IMR-90 (cell line): Measurements from ENCODE around the gene RAET1G. TPM values are rescaled to one million over a fixed set of nuclear protein-coding genes. Genes with fewer than 3 reads are reported as not detected.

Experiments used
- ATAC-seq: fragments of 200-7000 bp; cut with Tn5 transposase; 2 replicates; pipeline ENCODE4 v1.9.1; 2020; ENCODE audit warnings: low read depth, mild to moderate bottlenecking, moderate library complexity
- BruUV-seq: library from RNA; stranded (reverse); fragments of 400-500 nt; replicated peaks from 2 replicates; lab custom pipeline; 2021; lab: Mats Ljungman, UMichigan
- CTCF ChIA-PET: fragments of 300-600 bp; formaldehyde crosslinking; extraction: SDS; loops from one replicate; lab custom pipeline; 2021; ENCODE audit warnings: antibody characterized with exemption; lab: Yijun Ruan, JAX
- POLR2A ChIA-PET: fragments of 300-600 bp; sonication (Branson Sonifier 250); formaldehyde crosslinking; loops from one replicate; lab custom pipeline; 2022; ENCODE audit warnings: antibody characterized with exemption; ENCODE audit not compliant: unreplicated experiment; lab: Charles Lee
- DNase-seq: peaks from one replicate; pipeline ENCODE4 v3.0.0; 2013
- H2AFZ ChIP-seq: replicated peaks from 2 replicates; pipeline ENCODE3; 2013; ENCODE audit warnings: low read length, mild to moderate bottlenecking; ENCODE audit not compliant: poor library complexity
- H2AK5ac ChIP-seq: 2 replicates; pipeline ENCODE4 v1.6.1; 2013; ENCODE audit warnings: low read depth, low read length, inconsistent platforms
- H2AK9ac ChIP-seq: replicated peaks from 2 replicates; pipeline ENCODE3; 2013; ENCODE audit warnings: mild to moderate bottlenecking, low read depth, low read length, moderate library complexity; ENCODE audit not compliant: poor library complexity
- H2BK120ac ChIP-seq: 2 replicates; pipeline ENCODE4 v1.6.1; 2013; ENCODE audit warnings: low read depth, low read length, inconsistent platforms
- H2BK15ac ChIP-seq: 3 replicates; pipeline ENCODE4 v1.6.1; 2013; ENCODE audit warnings: low read depth, low read length, inconsistent platforms
- H2BK20ac ChIP-seq: 2 replicates; pipeline ENCODE4 v1.6.1; 2013; ENCODE audit warnings: low read depth, mild to moderate bottlenecking, inconsistent platforms, low read length, moderate library complexity
- H2BK5ac ChIP-seq: 2 replicates; pipeline ENCODE4 v1.6.1; 2013; ENCODE audit warnings: mild to moderate bottlenecking, low read depth, low read length, inconsistent platforms; ENCODE audit not compliant: poor library complexity, severe bottlenecking
- H3K14ac ChIP-seq: replicated peaks from 2 replicates; pipeline ENCODE4 v1.6.1; 2013; ENCODE audit warnings: low read depth, low read length, inconsistent platforms
- H3K18ac ChIP-seq: 2 replicates; pipeline ENCODE4 v1.6.1; 2013; ENCODE audit warnings: low read depth, low read length, control low read depth
- H3K23ac ChIP-seq: 2 replicates; pipeline ENCODE4 v1.6.1; 2013; ENCODE audit warnings: low read depth, low read length, inconsistent platforms
- H3K27ac ChIP-seq: 2 replicates; pipeline ENCODE4 v1.5.1; 2013; ENCODE audit warnings: mild to moderate bottlenecking, control low read depth, low read length; ENCODE audit not compliant: insufficient read depth
- H3K27me3 ChIP-seq: 2 replicates; pipeline ENCODE4 v1.6.1; 2013; ENCODE audit warnings: low read length; ENCODE audit not compliant: control insufficient read depth, insufficient read depth
- H3K36me3 ChIP-seq: 2 replicates; pipeline ENCODE4 v1.6.1; 2013; ENCODE audit warnings: low read length, mixed read lengths; ENCODE audit not compliant: control insufficient read depth, insufficient read depth
- H3K4ac ChIP-seq: 2 replicates; pipeline ENCODE4 v1.6.1; 2013; ENCODE audit warnings: low read depth, low read length, inconsistent platforms
- H3K4me1 ChIP-seq: 2 replicates; pipeline ENCODE4 v1.6.1; 2013; ENCODE audit warnings: low read length, mixed read lengths; ENCODE audit not compliant: control insufficient read depth, insufficient read depth
- H3K4me2 ChIP-seq: 2 replicates; pipeline ENCODE4 v1.6.1; 2013; ENCODE audit warnings: low read depth, mild to moderate bottlenecking, control low read depth, low read length, moderate library complexity
- H3K4me3 ChIP-seq: 2 replicates; pipeline ENCODE4 v1.5.1; 2013; ENCODE audit warnings: low read depth, mild to moderate bottlenecking, control low read depth, low read length, moderate library complexity; ENCODE audit not compliant: insufficient read depth
- H3K56ac ChIP-seq: 2 replicates; pipeline ENCODE4 v1.6.1; 2013; ENCODE audit warnings: low read length, inconsistent platforms; ENCODE audit not compliant: insufficient read depth; ENCODE audit errors: extremely low read depth
- H3K79me1 ChIP-seq, 2 experiments: 2 replicates each; pipeline ENCODE4 v1.6.1; 2013; ENCODE audit warnings: low read length in 2 of 2, inconsistent platforms in 1 of 2, low read depth in 1 of 2
- H3K9ac ChIP-seq: 2 replicates; pipeline ENCODE4 v1.6.1; 2013; ENCODE audit warnings: low read depth, low read length, control low read depth
- H3K9me1 ChIP-seq: 2 replicates; pipeline ENCODE4 v1.6.1; 2013; ENCODE audit warnings: low read length, inconsistent platforms; ENCODE audit not compliant: insufficient read depth
- H3K9me3 ChIP-seq: 2 replicates; pipeline ENCODE4 v1.6.1; 2013; ENCODE audit warnings: low read length; ENCODE audit not compliant: control insufficient read depth, insufficient read depth
- H4K20me1 ChIP-seq: 2 replicates; pipeline ENCODE4 v1.6.1; 2013; ENCODE audit warnings: low read length, inconsistent platforms; ENCODE audit not compliant: insufficient read depth
- H4K5ac ChIP-seq: 2 replicates; pipeline ENCODE4 v1.6.1; 2013; ENCODE audit warnings: mild to moderate bottlenecking, low read depth, low read length, control low read depth
- H4K8ac ChIP-seq, 2 experiments: 2 replicates each; pipeline ENCODE4 v1.6.1; 2013; ENCODE audit warnings: low read depth in 2 of 2, low read length in 2 of 2, control low read depth in 1 of 2, inconsistent platforms in 1 of 2
- H4K91ac ChIP-seq: 2 replicates; pipeline ENCODE4 v1.6.1; 2013; ENCODE audit warnings: low read depth, low read length, inconsistent platforms; ENCODE audit not compliant: insufficient read depth
- BHLHE40 ChIP-seq: fragments of 150-350 bp; IDR thresholded peaks from 2 replicates; pipeline ENCODE4 v1.6.1; 2016; ENCODE audit warnings: mild to moderate bottlenecking, low read depth, low read length
- CEBPB ChIP-seq: IDR thresholded peaks from 2 replicates; pipeline ENCODE4 v1.6.1; 2012; ENCODE audit warnings: low read depth, low read length, improper control_type of control experiment
- CHD1 ChIP-seq: IDR thresholded peaks from 2 replicates; pipeline ENCODE4 v1.6.1; 2012; ENCODE audit warnings: low read depth, low read length, improper control_type of control experiment
- CTCF ChIP-seq: conservative IDR thresholded peaks from 2 replicates; pipeline ENCODE4 v1.5.1; 2012; ENCODE audit warnings: mild to moderate bottlenecking, low read depth, low read length, improper control_type of control experiment
- ELK1 ChIP-seq: fragments of 150-350 bp; IDR thresholded peaks from 2 replicates; pipeline ENCODE4 v1.6.1; 2016; ENCODE audit warnings: low read depth, mild to moderate bottlenecking, low read length, moderate library complexity, borderline replicate concordance
- FOS ChIP-seq: fragments of 150-350 bp; IDR thresholded peaks from 2 replicates; pipeline ENCODE4 v1.6.1; 2016; ENCODE audit warnings: low read depth, low read length
- MAFK ChIP-seq: IDR thresholded peaks from 2 replicates; pipeline ENCODE4 v1.6.1; 2012; ENCODE audit warnings: low read depth, low read length, improper control_type of control experiment
- MAZ ChIP-seq: IDR thresholded peaks from 2 replicates; pipeline ENCODE4 v1.6.1; 2012; ENCODE audit warnings: low read depth, mild to moderate bottlenecking, low read length, improper control_type of control experiment, moderate library complexity, borderline replicate concordance
- MXI1 ChIP-seq: IDR thresholded peaks from 2 replicates; pipeline ENCODE4 v1.6.1; 2012; ENCODE audit warnings: low read depth, mild to moderate bottlenecking, low read length, moderate library complexity, borderline replicate concordance
- NFE2L2 ChIP-seq: fragments of 150-350 bp; IDR thresholded peaks from 2 replicates; pipeline ENCODE4 v1.6.1; 2016; ENCODE audit warnings: low read depth, mild to moderate bottlenecking, low read length
- POLR2A ChIP-seq: IDR thresholded peaks from 2 replicates; pipeline ENCODE4 v1.6.1; 2012; ENCODE audit warnings: mild to moderate bottlenecking, low read depth, low read length
- RAD21 ChIP-seq: IDR thresholded peaks from 2 replicates; pipeline ENCODE4 v1.6.1; 2012; ENCODE audit warnings: low read length, improper control_type of control experiment
- RCOR1 ChIP-seq: IDR thresholded peaks from 2 replicates; pipeline ENCODE4 v1.6.1; 2012; ENCODE audit warnings: mild to moderate bottlenecking, low read length, improper control_type of control experiment; ENCODE audit not compliant: insufficient replicate concordance
- RFX5 ChIP-seq: IDR thresholded peaks from 2 replicates; pipeline ENCODE4 v1.8.0; 2012; ENCODE audit warnings: low read depth, mild to moderate bottlenecking, low read length, moderate library complexity
- SMC3 ChIP-seq: fragments of 150-350 bp; IDR thresholded peaks from 2 replicates; pipeline ENCODE4 v1.6.1; 2016; ENCODE audit warnings: low read depth, mild to moderate bottlenecking, antibody characterized with exemption, low read length, moderate library complexity
- USF2 ChIP-seq: fragments of 150-350 bp; IDR thresholded peaks from 2 replicates; pipeline ENCODE4 v1.6.1; 2017; ENCODE audit warnings: mild to moderate bottlenecking, antibody characterized with exemption, low read length, low read depth
- WGBS, 2 experiments: methylation state at CpG; one replicate each; pipeline versions ENCODE4 v1.1.5 to v1.1.7; 2013; ENCODE audit warnings: missing lambda C conversion rate in 2 of 2; ENCODE audit not compliant: insufficient read length in 1 of 2; ENCODE audit errors: extremely low coverage in 2 of 2; 5-methylcytosine and 5-hydroxymethylcytosine counted together
- dilution Hi-C: fragments of 300-500 bp; cut with HindIII; formaldehyde crosslinking; loops from one replicate; pipeline ENCODE4 v1.14.3; 2018; ENCODE audit warnings: low sequenced_read_pairs; ENCODE audit not compliant: unreplicated experiment
- in situ Hi-C: fragments of 300-500 bp; cut with MboI; formaldehyde crosslinking; loops from 3 replicates; pipeline ENCODE4 v1.14.3; 2019; ENCODE audit warnings: low sequenced_read_pairs, inconsistent platforms, mixed read lengths
- intact Hi-C: fragments of 100-400 bp; cut with micrococcal nuclease; formaldehyde crosslinking; loops from 2 replicates; pipeline ENCODE4 v1.10.0; 2022
- polyA plus RNA-seq, 3 experiments: library from polyadenylated mRNA; depleted of rRNA; stranded (reverse); fragments of >200 nt; gene quantifications; 2 replicates each; pipeline ENCODE4 v1.2.3, GENCODE V29; 2012; ENCODE audit warnings: low replicate concordance in 1 of 3
- total RNA-seq: library from RNA; depleted of rRNA; stranded (reverse); fragments of >200 nt; gene quantifications from 2 replicates; pipeline ENCODE4 v1.2.3, GENCODE V29; 2012

RAET1G gene
- total and polyA plus RNA-seq, 2 of the 4 experiments (the other 2 are of a cell fraction), result 1.3 to 4.2 TPM

GRCh38 chr6:149948011-149948410 is 25.1 kb upstream of the RAET1G start:
- H3K4me1 ChIP-seq, result no peaks in the 10 kb centered on the region
- ChIA-PET CTCF (no interaction called here), POLR2A (no interaction called here)
- no peak overlapping the region for H3K4ac ChIP-seq
- H2BK20ac ChIP-seq, result no peak overlapping the region
- peaks cover 0 to 1% of the 10 kb centered on the region in 2 experiments; a peak in 1 of 4 replicates for H3K79me1 ChIP-seq
- no peak overlapping the region for H3K4me3 ChIP-seq
- no peak overlapping the region for H4K91ac ChIP-seq
- H4K20me1 ChIP-seq, result no peaks in the 10 kb centered on the region
- intact Hi-C loops (no loop called here), in situ Hi-C loops (loop anchor here (25.0 kb wide), 1 partner anchor 389 kb away; no protein-coding TSS in a partner anchor), dilution Hi-C loops (no loop called here)
- no CpG with 5 or more reads among the region's 1 CpG for WGBS, 2 experiments
- H3K9me1 ChIP-seq, result no peaks in the 10 kb centered on the region
- no peak overlapping the region for H4K5ac ChIP-seq
- H2AK9ac ChIP-seq, result no peak overlapping the region
- H3K36me3 ChIP-seq, result no peaks in the 10 kb centered on the region
- no peak overlapping the region for H3K4me2 ChIP-seq
- no TSS peak for BruUV-seq
- H3K9ac ChIP-seq, result no peak overlapping the region
- H3K23ac ChIP-seq, result no peak overlapping the region
- ATAC-seq, result no peak
- no peak overlapping the region for H2BK15ac ChIP-seq
- no peak overlapping the region for H4K8ac ChIP-seq
- no peak overlapping the region for H3K56ac ChIP-seq
- H2AFZ ChIP-seq, result no peak overlapping the region
- peaks cover 25% of the 10 kb centered on the region for H3K27me3 ChIP-seq
- H3K18ac ChIP-seq, result no peak overlapping the region
- H3K9me3 ChIP-seq, result no peaks in the 10 kb centered on the region
- no peak overlapping the region for H2AK5ac ChIP-seq
- DNase-seq, result no peak
- no peak overlapping the region for H3K14ac ChIP-seq
- no peak overlapping the region for H2BK120ac ChIP-seq
- no peak overlapping the region for H3K27ac ChIP-seq
- H2BK5ac ChIP-seq, result no peak overlapping the region
- TF ChIP-seq RFX5 (no peak), CHD1 (no peak), RCOR1 (no peak), USF2 (no peak), MXI1 (no peak), ELK1 (no peak), CTCF (no peak), NFE2L2 (no peak), BHLHE40 (no peak), MAFK (no peak), SMC3 (no peak), MAZ (no peak), POLR2A (no peak), FOS (no peak), RAD21 (no peak), CEBPB (no peak)
